Mucosa of descending colon (tissue), 3 donors: ENCODE results near the gene ZDHHC7. TPM values are rescaled to one million over a fixed set of nuclear protein-coding genes. Genes with fewer than 3 reads are reported as not detected.

ENCODE experiments used
- ATAC-seq: fragments of 200-7000 bp; cut with Tn5 transposase; one replicate; pipeline ENCODE4 v1.9.1; 2020; ENCODE audit warnings: mild to moderate bottlenecking, moderate library complexity
- DNase-seq, 3 donors: peaks; one replicate each; pipeline ENCODE4 v3.0.0-alpha.2; 2020
- H3K36me3 ChIP-seq: fragments of 200-600 bp; one replicate; pipeline ENCODE4 v1.8.0; 2021; ENCODE audit warnings: low read depth, mild to moderate bottlenecking
- H3K4me1 ChIP-seq: fragments of 200-600 bp; one replicate; pipeline ENCODE4 v1.8.0; 2021; ENCODE audit warnings: low read depth, mild to moderate bottlenecking
- H3K4me3 ChIP-seq: fragments of 200-600 bp; one replicate; pipeline ENCODE4 v1.8.0; 2021; ENCODE audit warnings: mild to moderate bottlenecking
- H3K9me3 ChIP-seq: fragments of 200-600 bp; one replicate; pipeline ENCODE4 v1.8.0; 2021; ENCODE audit warnings: mild to moderate bottlenecking
- intact Hi-C, 2 donors: fragments of 100-400 bp; cut with DNase I in 1 of 2; cut with micrococcal nuclease in 1 of 2; formaldehyde crosslinking; loops; one replicate each; pipeline versions ENCODE4 v1.11.0 to v1.11.1; 2022; cut with DNase I, micrococcal nuclease
- total RNA-seq, 3 donors: library from RNA; stranded (reverse); fragmentation: NEBNext Ultra II Directional in 2 of 3; extraction: Animal tissue kit (Norgen Biotek cat#: 25700) in 2 of 3; gene quantifications; one replicate each; pipeline versions ENCODE4 v1.2.1 to v1.2.4, GENCODE V29; 2021 to 2023
- TF ChIP-seq, protein P1 (sequence below): fragments of 200-600 bp; IDR thresholded peaks from one replicate; pipeline ENCODE4 v1.8.0; 2022; ENCODE audit warnings: antibody characterized with exemption, mild to moderate bottlenecking
- donor health status: DM: no; HTN: no; CAD: no; lungs with moderate emphysema.
- donor health status: DM: no; HTN: no; CAD: no.
- donor health status: DM: no; HTN: yes; CAD: no.

Gene ZDHHC7
- total RNA-seq, 3 donors from 2014 or later = 69.8 to 96.1 (median 78.7) TPM

DNA sequence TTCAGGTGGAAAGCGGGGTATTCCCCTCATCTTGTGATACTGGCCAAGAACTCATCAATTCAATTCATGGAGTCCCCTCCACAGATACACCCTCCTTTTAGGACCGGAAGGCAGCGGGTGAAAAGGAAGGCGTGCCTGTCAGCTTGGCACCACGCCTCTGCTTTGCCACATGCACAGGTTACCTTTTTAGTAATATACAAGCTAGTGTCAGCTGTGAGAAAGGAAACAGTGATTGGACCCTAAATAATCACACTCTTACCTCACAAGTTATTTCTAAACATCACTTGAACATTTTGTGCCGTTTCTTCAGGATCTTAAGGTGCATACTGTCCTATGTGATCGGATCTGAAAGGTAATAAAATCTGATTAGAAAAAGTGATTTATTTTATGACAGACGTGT, 15.7 kb downstream of the ZDHHC7 start:
- Histone ChIP-seq H3K36me3 (no peaks in the 10 kb centered on the region), H3K4me3 (no peak overlapping the region), H3K9me3 (no peaks in the 10 kb centered on the region), H3K4me1 (peaks cover 51% of the 10 kb centered on the region)
- DNase-seq (peak in 1 of 3 donors; percentile 50), ATAC-seq (peak; percentile 55)
- TF ChIP-seq, protein P1, sequence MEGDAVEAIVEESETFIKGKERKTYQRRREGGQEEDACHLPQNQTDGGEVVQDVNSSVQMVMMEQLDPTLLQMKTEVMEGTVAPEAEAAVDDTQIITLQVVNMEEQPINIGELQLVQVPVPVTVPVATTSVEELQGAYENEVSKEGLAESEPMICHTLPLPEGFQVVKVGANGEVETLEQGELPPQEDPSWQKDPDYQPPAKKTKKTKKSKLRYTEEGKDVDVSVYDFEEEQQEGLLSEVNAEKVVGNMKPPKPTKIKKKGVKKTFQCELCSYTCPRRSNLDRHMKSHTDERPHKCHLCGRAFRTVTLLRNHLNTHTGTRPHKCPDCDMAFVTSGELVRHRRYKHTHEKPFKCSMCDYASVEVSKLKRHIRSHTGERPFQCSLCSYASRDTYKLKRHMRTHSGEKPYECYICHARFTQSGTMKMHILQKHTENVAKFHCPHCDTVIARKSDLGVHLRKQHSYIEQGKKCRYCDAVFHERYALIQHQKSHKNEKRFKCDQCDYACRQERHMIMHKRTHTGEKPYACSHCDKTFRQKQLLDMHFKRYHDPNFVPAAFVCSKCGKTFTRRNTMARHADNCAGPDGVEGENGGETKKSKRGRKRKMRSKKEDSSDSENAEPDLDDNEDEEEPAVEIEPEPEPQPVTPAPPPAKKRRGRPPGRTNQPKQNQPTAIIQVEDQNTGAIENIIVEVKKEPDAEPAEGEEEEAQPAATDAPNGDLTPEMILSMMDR = no peak
- intact Hi-C loops = no loop called here

DNA sequence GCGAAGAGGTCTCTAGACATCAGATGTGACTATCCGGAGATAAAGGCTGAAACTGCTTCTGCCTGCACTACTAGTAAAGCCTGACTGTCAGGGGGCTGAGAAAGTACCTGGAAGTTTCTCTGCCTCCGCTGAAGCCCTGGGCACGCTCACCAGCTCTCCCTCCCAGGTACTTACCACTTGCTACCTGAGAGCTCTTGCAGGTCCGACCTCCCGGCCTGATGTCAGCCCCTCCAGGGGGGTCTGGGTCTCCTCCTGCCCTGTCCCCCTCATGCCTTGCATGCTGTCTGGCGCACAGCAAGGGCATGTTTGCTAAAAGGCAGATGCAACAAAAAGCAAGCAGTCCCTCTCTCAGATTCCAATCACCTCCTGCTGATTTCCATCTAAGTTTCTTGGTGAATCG, 17.4 kb downstream of the ZDHHC7 start:
- intact Hi-C loops = no loop called here
- DNase-seq = no peak
- no peak for ATAC-seq
- Histone ChIP-seq H3K9me3 (no peaks in the 10 kb centered on the region), H3K4me1 (peaks cover 44% of the 10 kb centered on the region), H3K36me3 (peaks cover 8% of the 10 kb centered on the region), H3K4me3 (no peak overlapping the region)
- TF ChIP-seq, protein P1 = no peak

DNA sequence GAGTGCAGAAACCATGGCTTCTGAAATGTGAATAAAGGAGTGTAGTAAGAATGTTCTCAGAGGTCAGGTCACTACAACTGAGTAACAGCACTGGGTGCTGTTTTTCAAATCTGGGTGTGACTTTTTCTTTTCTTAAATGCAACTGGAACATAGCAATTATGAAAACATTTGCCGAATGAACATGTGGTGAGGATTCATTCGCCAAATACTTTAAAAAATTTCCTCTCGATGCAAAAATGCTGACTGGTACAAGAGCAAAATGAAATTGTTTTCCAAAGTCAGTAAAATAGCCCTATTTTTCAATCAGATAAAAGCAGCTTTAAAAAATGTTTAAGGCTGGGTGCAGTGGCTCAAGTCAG, 18.6 kb downstream of the ZDHHC7 start:
- H3K4me1 ChIP-seq = peaks cover 44% of the 10 kb centered on the region

DNA sequence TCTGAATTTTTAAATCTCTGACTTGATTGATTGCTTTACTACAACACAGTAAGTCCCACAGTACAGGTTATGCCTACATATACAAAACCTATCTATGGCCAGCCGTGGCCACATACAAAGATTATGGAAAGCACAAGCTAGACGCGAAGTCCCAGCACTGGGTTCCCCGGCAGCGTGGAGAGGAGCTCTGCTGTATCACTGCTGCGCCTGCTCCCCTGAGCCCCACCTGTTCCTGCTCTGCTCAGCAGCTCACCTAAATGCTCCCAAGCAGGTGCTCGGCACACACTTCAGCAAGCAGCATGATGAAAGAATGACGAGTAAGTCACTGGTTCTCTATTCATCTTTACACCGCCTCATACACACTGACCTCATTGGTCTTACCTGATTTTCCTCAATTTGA, 20.6 kb downstream of the ZDHHC7 start:
- intact Hi-C loops = no loop called here
- H3K4me1 ChIP-seq = peaks cover 34% of the 10 kb centered on the region
- TF ChIP-seq, protein P1 = no peak
- no peak overlapping the region for H3K4me3 ChIP-seq
- no peaks in the 10 kb centered on the region for H3K9me3 ChIP-seq
- DNase-seq = no peak
- H3K36me3 ChIP-seq = peaks cover 8% of the 10 kb centered on the region
- no peak for ATAC-seq

More for the DNA sequence above, 18.6 kb downstream of the ZDHHC7 start:
- Histone ChIP-seq H3K4me3 (no peak overlapping the region), H3K9me3 (no peaks in the 10 kb centered on the region), H3K36me3 (peaks cover 8% of the 10 kb centered on the region)
- intact Hi-C loops = no loop called here
- DNase-seq (no peak), ATAC-seq (no peak)
- TF ChIP-seq, protein P1 = no peak

DNA sequence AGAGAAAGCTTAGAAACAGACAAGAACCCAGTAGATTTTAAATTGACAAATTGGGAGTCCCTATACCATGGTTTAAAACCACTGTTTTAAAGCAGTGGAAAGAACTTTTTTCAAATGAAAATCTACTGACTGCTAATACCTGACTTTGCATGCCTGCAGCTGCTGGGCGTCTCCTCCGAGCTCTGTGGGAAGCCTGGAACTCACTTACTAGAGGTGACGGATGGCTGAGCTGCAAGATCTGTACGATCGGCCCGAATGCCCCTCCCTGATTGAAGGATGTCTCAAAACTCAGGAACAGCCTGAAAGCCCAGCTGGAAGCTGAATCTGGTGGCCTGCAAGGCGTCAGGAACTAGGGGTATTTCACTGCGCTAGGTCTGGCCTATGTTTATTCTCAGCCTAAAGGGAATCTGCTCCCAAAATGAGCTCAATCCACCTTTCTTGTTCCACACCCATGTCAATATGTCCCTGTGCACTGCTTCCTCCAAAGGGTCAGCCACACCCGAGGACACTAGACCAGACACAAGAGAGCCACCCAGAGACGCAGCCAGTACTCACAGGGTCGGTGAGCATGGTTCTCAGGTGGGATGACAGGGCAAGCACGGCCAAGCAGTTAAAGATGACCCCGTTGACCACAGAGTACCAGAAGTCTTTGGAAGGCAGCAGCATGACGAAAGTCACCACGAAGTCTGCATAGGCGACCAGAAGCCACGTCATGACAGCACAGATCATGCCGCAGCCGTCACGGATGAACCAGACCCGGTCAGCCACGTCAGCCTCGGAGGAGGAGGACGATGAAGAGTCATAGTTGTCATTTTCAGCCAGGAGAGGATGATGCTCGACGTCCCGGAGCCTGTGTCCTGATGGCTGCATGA, 21.4 kb downstream of the ZDHHC7 start:
- H3K4me3 ChIP-seq = no peak overlapping the region
- no peaks in the 10 kb centered on the region for H3K9me3 ChIP-seq
- TF ChIP-seq, protein P1 = no peak
- H3K36me3 ChIP-seq = peaks cover 8% of the 10 kb centered on the region
- ATAC-seq (no peak), DNase-seq (no peak)
- H3K4me1 ChIP-seq = peaks cover 26% of the 10 kb centered on the region
- intact Hi-C loops = no loop called here
